Activated T-cell treated with anti-CD3 and anti-CD28 coated beads for 24 hours (primary cell): ENCODE data around the gene ITFG2.
"Not testable (repeated sequence)": the region's sequence is repeated elsewhere in the genome, so short reads cannot be mapped to it uniquely, and the experiment has no call there.

Source experiments
- DNase-seq: peaks from one replicate; pipeline ENCODE4 v3.0.0-alpha.2; 2020; ENCODE audit warnings: low read depth

ITFG2 gene

GRCh38 chr12:2812290-2813213 lies at the start of gene ITFG2:
Gene ITFG2, plus strand, starts transcription at chr12:2812668. Its CDS starts 93 bp downstream, at chr12:2812761.
- DNase-seq, result peak; percentile 94

- DNase-seq, result no peak
Measured at GRCh38 chr12:2764398-2764797, 48.1 kb upstream of the ITFG2 start.

- no peak for DNase-seq
Measured at GRCh38 chr12:2765052-2765451, 47.4 kb upstream of the ITFG2 start.

- DNase-seq, result no peak
Measured at GRCh38 chr12:2765608-2766007, 46.9 kb upstream of the ITFG2 start.

GRCh38 chr12:2768224-2768961 lies 44.1 kb upstream of the ITFG2 start:
- DNase-seq, result no peak

- DNase-seq, result no peak
Measured at GRCh38 chr12:2769866-2770533, 42.5 kb upstream of the ITFG2 start.

DNA sequence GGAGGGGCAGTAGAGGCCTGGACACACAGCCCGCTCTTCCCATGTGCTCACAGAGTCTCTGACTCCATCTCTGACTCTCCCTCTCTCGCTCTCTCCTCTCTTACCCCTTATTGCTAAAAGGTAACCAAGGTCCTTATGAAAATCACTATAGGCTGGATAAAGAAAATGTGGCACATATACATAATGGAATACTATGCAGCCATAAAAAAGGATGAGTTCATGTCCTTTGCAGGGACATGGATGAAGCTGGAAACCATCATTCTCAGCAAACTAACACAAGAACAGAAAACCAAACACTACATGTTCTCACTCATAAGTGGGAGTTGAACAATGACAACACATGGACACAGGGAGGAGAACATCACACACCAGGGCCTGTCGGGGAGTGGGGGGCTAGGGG lies 41.9 kb upstream of the ITFG2 start:
- DNase-seq, result not testable (repeated sequence)

DNA sequence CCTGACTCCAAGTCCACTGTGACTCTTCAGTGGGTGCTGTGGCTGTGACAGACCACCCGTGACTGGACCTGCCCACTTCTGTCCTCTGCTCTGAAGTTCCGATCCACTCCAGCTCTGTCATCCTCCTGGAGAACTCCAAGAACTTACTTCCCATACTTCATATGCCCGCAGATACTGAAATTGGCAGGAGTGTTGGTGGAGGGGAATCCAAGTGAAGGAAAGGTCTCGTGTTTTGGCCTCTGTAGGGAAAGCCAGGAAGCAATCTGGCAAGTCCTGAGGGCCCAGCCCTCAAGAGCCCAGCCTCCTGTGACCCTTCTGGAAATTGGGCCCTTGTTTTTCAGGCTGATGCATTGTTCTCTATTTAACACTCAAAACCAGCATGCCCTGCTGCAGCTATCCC lies 40.1 kb upstream of the ITFG2 start:
- DNase-seq, result no peak

- DNase-seq, result no peak
Measured at GRCh38 chr12:2773199-2773875, 39.1 kb upstream of the ITFG2 start.

GRCh38 chr12:2775431-2775830 lies 37.0 kb upstream of the ITFG2 start:
- no peak for DNase-seq

DNA sequence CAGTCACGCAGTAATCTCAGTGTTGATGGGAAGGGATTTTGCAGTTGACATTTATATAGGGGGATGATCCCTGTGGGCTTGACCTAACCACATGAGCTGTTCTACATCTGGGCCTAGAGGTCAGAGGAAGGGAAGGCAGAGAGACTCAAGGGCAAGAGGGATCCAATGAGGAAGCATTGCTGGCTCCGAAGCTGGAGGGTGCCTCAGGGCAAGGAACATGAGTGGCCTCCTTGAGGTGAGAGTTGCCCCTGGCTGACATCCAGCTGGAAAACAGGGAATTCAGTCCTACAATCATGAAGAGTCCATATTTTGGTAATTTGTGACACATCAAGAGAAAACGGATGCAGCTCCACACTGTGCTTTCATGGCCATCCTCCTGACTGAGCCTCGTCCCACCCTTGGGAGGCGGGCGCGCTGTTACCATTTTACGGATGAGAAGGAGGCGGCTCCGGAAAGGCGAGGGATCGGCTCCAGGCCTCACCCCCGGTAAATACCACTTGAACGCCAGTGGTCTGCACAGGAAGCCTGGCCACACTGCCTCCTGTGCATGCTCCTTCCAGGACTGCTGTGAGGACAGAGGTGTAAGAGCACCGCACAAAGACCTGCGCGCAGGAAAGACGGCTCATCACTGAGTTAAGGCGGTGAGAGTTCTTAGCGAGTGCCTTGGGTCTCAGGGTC lies 36.2 kb upstream of the ITFG2 start:
- no peak for DNase-seq

DNA sequence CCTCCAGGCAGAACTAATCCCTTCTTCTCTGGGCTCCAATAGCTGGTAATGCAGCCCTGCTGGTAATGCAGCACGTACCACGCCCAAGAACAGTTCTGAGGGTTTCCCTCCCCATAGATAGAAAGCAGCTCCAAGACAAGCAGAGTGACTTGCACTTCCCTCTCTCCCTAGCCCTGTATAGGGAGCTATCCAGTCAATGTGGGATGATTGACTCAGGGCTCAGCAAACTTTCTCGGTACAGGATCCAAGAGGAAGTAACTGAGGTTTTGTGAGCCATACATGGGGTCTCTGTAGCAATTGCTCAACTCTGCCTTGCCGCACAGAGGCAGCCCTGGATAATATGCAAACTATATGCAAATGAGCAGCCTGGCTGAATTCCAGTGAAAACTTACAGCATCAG lies 33.2 kb upstream of the ITFG2 start:
- DNase-seq, result no peak

- peak; percentile 34 for DNase-seq
Measured at GRCh38 chr12:2783936-2784600, 28.4 kb upstream of the ITFG2 start.

GRCh38 chr12:2785017-2785416 lies 27.5 kb upstream of the ITFG2 start:
- DNase-seq, result no peak

DNA sequence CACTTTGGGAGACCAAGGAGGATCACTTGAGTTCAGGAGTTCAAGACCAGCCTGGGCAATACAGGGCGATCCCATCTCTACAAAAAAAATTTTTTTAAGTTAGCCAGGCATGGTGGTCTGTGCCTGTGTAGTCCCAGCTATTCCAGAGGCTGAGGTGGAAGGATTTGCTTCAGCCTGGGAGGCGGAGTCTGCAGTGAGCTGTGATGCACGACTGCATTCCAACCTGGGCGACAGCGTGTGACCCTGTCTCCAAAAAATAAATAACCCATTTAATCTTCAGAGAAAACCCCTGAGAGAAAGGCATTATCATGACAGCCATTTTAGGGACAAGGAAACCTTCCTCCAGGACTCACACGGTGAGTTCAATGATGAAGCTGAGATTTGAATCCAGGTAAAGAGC lies 21.4 kb upstream of the ITFG2 start:
- DNase-seq, result no peak

DNA sequence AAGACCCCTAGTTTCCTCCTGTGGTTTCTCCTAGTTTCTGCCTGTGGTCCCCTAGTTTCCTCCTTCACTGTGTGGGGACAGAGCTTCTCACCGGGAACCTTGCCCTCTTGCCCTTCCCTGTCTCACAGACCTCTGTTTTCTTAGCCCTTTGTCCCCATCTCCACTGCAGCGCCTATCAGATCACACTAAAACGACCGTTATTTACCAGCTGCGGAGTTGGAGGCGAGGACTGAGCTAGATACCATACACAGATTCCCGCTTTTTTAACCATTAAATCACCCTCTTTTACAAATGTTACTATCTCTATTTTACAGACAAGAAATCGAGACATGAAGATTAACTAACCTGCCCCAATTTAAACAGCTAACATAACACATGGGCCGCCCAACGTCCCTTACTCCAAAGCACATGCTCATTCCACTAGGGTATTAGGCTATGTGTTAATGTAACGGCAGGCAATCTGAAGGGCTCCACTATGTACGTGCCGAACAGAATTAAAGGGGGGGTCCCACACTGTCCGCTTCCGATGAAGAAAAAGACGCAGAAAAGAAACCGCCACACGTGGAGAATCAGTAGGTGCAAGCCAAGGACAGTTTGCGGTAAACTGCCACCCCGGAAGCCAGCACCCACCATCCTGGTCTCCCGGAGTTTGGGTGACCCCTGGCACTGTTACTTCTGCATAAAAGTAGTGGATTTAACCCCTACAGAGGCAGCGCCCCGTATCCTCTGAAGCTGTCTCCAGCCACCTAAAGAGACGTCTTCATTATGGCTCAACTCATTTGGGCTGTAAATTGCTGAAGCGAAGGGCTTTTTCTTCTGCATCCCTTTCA lies 19.6 kb upstream of the ITFG2 start:
- no peak for DNase-seq

DNA sequence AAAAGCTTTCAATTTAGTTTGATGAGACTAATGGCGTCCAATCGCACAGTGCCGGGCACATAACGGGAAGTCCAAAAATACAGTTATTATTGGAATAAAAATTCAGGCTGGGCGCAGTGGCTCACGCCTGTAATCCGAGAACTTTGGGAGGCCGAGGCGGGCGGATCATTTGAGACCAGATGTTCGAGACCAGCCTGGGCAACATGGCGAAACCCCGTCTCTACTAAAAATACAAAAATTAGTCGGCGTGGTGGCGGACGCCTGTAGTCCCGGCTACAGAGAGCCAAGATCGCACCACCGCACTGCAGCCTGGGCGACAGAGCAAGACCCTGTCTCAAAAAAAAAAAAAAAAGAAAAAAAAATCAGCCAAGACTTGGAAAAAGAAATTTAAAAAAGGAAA lies 18.9 kb upstream of the ITFG2 start:
- no peak for DNase-seq

DNA sequence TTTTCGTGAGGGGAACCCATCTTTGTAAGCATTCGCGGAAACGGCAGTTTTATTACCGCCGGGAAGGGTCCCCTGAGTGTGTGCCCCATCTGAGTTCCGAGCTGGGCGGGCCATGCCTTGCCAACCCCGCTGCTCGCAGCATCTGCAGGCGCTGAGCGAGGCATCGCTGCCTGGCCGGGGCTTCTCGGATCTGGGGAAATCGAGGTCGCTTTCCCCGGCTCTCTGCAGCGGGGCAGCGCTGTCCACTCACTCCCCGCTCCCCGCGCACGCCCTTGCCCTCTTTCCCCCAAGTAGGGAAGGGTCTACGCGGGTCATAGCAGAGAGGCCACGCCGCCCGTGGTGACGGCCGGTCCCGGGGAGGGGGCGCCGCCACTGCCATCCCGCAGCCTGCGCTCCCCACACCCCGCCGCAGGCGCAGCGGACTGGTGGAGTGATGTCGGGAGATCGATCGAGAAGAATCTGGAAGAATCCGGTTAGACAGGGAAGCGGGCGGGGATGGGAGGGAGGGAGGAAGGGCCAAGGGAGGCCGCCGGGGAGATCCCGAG lies 18.2 kb upstream of the ITFG2 start:
- no peak for DNase-seq

GRCh38 chr12:2794736-2795289 lies 17.7 kb upstream of the ITFG2 start, which contains the start of gene FKBP4:
Gene FKBP4, plus strand, starts transcription at chr12:2794970. Its CDS starts 170 bp downstream, at chr12:2795140.
- peak; percentile 86 for DNase-seq
